GM10266 (cell line): ENCODE data around the gene ABHD12B.
"Not testable (repeated sequence)": the region's sequence is repeated elsewhere in the genome, so short reads cannot be mapped to it uniquely, and the experiment has no call there.

Experiments used
- DNase-seq: peaks from one replicate; pipeline ENCODE4 v3.0.0; 2012; ENCODE audit errors: extremely low spot score
- TF ChIP-seq, protein P1 (sequence below): IDR thresholded peaks from 2 replicates; pipeline ENCODE4 v1.5.1; 2012; ENCODE audit warnings: mild to moderate bottlenecking, low read depth; ENCODE audit not compliant: control insufficient read depth, insufficient read depth; ENCODE audit errors: missing control alignments

ABHD12B gene

DNA sequence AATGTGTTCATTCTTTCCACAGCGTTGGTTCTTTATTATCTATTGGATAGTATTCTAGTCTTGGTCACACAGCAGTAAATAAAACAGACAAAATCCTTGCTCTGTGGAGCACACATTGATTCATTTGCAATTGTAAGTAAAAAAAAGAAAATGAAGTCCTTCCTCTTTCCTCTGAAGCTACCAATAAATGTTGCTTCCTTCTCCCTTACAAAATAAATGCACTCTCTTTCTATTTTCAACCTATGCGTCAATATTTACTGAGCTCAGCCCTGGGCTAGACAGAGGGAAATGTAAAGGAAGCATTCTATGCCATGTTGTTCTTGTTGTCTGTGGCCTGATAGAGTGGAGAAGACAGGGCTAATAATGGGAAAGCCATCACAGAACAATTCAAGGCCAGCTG, 2.9 kb downstream of the ABHD12B start:
- TF ChIP-seq, protein P1, sequence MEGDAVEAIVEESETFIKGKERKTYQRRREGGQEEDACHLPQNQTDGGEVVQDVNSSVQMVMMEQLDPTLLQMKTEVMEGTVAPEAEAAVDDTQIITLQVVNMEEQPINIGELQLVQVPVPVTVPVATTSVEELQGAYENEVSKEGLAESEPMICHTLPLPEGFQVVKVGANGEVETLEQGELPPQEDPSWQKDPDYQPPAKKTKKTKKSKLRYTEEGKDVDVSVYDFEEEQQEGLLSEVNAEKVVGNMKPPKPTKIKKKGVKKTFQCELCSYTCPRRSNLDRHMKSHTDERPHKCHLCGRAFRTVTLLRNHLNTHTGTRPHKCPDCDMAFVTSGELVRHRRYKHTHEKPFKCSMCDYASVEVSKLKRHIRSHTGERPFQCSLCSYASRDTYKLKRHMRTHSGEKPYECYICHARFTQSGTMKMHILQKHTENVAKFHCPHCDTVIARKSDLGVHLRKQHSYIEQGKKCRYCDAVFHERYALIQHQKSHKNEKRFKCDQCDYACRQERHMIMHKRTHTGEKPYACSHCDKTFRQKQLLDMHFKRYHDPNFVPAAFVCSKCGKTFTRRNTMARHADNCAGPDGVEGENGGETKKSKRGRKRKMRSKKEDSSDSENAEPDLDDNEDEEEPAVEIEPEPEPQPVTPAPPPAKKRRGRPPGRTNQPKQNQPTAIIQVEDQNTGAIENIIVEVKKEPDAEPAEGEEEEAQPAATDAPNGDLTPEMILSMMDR, result no peak
- no peak for DNase-seq

GRCh38 chr14:50875359-50876070, 3.7 kb downstream of the ABHD12B start:
- peak; percentile 86 for DNase-seq
- TF ChIP-seq, protein P1, result no peak

DNA sequence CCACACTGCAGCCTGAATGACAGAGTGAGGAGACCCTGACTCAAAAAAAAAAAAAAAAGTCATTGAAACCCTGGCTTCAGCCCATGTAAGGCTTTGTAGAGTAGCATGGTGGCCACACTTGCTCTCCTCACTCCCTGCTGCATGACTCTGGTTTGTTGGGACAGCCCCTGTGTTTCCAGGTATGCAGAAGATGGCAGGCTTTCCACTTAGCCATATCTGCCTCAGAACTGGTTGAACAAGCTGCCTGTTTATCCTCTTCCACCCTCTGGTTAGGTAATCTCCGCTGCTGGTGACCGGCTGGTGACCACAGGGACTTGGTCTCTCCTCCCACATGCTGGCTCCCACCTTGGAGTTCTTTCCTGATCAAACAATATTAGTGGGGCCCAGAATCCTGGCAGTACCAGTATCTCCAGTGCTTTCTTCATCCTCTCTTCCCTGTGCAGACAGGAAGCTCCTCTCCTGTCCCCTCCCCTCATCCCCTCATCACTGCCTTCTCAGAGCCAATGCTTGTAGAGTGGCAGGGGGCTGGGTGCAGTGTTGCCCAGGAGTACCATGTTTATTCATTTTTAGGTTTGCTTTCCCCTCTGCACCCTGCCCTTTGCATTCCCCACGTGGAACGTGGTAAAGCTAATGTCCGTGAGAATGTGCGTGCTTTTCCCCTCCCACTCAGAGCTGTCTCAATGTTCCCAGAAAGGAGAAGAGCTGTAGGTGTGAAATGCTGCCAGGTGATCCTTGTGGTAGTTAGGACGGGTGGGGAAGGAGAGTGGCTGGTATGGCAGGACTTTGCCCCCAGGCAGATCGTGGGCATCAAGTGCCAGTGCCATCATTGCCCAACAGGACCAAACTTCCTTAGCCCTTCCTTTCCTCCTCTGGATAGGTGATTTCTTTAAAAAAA, 11.3 kb downstream of the ABHD12B start:
- TF ChIP-seq, protein P1, result no peak
- DNase-seq, result no peak

DNA sequence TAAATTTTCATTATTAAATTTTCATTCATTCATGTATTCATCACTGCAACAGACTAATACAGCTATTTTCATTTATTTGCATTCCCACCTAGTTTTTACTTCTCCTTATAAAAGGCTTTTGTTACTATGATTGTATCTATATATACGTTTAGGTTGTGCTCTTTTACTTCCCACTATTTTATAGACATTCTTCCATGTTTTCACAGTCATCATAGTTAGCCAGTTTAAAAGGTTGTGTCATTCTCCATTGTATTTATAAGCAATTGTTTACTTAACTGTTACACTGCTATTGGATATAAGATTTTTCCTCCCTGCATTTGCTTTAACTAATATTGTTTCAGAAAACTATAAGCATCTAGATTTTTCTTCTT, 12.0 kb downstream of the ABHD12B start:
- TF ChIP-seq, protein P1, result no peak
- DNase-seq, result no peak

DNA sequence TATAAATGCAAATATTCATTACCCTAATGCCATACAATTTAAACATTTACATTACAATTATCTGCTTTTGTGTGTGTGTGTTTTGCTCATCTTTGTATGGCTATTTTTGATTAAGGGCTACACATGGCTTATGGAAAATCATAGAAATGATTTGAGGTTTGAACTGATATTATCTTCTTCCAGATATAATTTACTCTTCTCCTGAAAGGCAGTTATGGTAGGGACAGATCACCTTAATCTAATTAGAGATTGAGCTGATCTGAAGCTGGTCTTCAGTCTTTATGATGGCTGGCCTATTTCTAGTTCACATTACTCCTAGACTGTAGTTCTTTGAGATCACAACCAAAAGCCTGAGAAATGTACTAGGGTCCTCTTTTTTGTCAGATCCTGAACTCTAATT, 15.6 kb downstream of the ABHD12B start:
- DNase-seq, result no peak
- TF ChIP-seq, protein P1, result no peak

DNA sequence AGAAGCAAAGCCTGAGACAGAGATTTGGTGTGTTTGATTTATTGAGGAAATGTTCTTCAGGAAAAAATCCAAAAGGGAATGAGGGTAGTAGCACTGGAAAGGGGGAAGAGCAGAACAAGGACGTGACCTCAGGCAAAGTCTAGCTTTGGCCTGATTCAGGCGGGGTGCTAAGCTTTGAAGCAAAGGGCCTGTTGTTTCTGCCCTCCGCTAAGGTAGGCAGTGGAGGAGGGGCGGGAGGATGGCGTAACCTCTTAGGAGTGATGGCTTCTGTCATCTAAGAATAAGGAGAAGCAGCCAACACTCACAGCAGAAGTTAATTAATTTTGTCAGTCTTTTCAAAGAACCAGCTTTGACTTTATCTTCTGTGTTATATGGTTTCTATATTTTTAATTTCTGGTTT, 20.4 kb downstream of the ABHD12B start:
- no peak for DNase-seq
- TF ChIP-seq, protein P1, result no peak

- not testable (repeated sequence) for DNase-seq
Observed at GRCh38 chr14:50896421-50896820, 24.6 kb downstream of the ABHD12B start.

- DNase-seq, result not testable (repeated sequence)
Observed at GRCh38 chr14:50897005-50897404, 25.2 kb downstream of the ABHD12B start.
